Body of pancreas (tissue), 4 donors: ENCODE results near the gene KBTBD12. TPM values are rescaled to one million over a fixed set of nuclear protein-coding genes. Genes with fewer than 3 reads are reported as not detected.

ENCODE experiments used
- ATAC-seq: fragments of 150-250 bp; one replicate; pipeline ENCODE4 v1.9.1; 2016
- DNase-seq, 4 donors: peaks; one replicate each; pipeline ENCODE4 v3.0.0-alpha.2; 2019
- H3K27ac ChIP-seq, 4 donors: fragments of 200-600 bp; sonication (generic); 1 replicate in 3 of 4; 2 replicates in 1 of 4; pipeline versions ENCODE4 v1.5.1 to v1.6.1; 2016 to 2019; ENCODE audit warnings: mild to moderate bottlenecking in 1 of 4, mixed read lengths in 1 of 4, moderate library complexity in 1 of 4
- H3K27me3 ChIP-seq, 2 donors: fragments of 200-600 bp; sonication (generic); one replicate each; pipeline ENCODE4 v1.6.0; 2016; ENCODE audit warnings: mild to moderate bottlenecking in 1 of 2
- H3K36me3 ChIP-seq, 2 donors: fragments of 200-600 bp; sonication (generic); replicated peaks in 1 of 2; 2 replicates each; pipeline ENCODE4 v1.5.1; 2016; ENCODE audit warnings: low read depth in 2 of 2; ENCODE audit not compliant: insufficient read depth in 1 of 2
- H3K4me1 ChIP-seq: fragments of 200-600 bp; sonication (generic); one replicate; pipeline ENCODE4 v1.6.0; 2016
- H3K4me3 ChIP-seq, 2 donors: fragments of 200-600 bp; sonication (generic); 1 replicate in 1 of 2; 2 replicates in 1 of 2; pipeline ENCODE4 v1.5.1; 2016 to 2019
- H3K9me3 ChIP-seq, 3 donors: fragments of 200-600 bp; sonication (generic); 1 replicate in 2 of 3; 2 replicates in 1 of 3; pipeline ENCODE4 v1.5.1; 2016
- POLR2A ChIP-seq, 3 donors: fragments of 450-650 bp; IDR thresholded peaks; one replicate each; pipeline ENCODE4 v1.6.1; 2016; ENCODE audit warnings: antibody characterized with exemption in 3 of 3, mild to moderate bottlenecking in 2 of 3
- WGBS, 2 donors: methylation state at CpG; one replicate each; pipeline ENCODE4 v1.1.5; 2017; 5-methylcytosine and 5-hydroxymethylcytosine counted together
- intact Hi-C: fragments of 100-400 bp; cut with DNase I; formaldehyde crosslinking; loops from one replicate; pipeline ENCODE4 v1.15.1; 2023
- total RNA-seq, 2 donors: library from RNA; depleted of rRNA; stranded (reverse); fragments of >200 nt; gene quantifications; one replicate each; pipeline ENCODE4 v1.1.0, GENCODE V29; 2016
- TF ChIP-seq, protein P1 (sequence below), 7 experiments: fragments of 450-650 bp in 4 of 7; fragments of 200-600 bp in 3 of 7; sonication (generic) in 3 of 7; IDR thresholded peaks; one replicate each; pipeline ENCODE4 v1.5.1; 2016 to 2019; ENCODE audit warnings: antibody characterized with exemption in 7 of 7

KBTBD12 gene
- total RNA-seq, 2 donors from 2014 or later, result 2.0 to 3.4 TPM

DNA sequence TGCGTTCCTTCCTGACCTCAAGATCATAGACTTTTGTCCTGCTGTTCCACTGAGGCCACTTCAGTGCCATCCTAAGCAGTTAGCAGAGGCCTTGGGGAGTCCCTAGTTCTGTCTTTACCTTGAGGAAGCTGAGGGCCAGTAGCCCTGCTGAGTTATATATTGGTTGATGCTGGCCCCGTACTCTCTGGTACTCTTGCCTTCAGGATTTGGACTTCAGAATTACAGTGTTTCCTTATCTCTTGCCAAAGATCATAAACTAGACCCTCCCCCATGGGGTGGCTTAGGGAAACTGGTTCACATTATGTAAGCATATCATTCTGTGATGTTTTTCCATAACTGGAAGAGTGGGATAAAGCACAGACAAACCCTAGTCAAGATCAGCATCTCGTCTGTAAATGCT, 33.2 kb downstream of the KBTBD12 start:
- Histone ChIP-seq H3K4me3 (no peak overlapping the region), H3K36me3 (no peaks in the 10 kb centered on the region), H3K9me3 (no peaks in the 10 kb centered on the region), H3K27ac (no peak overlapping the region), H3K4me1 (no peaks in the 10 kb centered on the region), H3K27me3 (no peaks in the 10 kb centered on the region)
- no peak for ATAC-seq
- DNase-seq, result no peak
- intact Hi-C loops, result no loop called here
- TF ChIP-seq, protein P1, sequence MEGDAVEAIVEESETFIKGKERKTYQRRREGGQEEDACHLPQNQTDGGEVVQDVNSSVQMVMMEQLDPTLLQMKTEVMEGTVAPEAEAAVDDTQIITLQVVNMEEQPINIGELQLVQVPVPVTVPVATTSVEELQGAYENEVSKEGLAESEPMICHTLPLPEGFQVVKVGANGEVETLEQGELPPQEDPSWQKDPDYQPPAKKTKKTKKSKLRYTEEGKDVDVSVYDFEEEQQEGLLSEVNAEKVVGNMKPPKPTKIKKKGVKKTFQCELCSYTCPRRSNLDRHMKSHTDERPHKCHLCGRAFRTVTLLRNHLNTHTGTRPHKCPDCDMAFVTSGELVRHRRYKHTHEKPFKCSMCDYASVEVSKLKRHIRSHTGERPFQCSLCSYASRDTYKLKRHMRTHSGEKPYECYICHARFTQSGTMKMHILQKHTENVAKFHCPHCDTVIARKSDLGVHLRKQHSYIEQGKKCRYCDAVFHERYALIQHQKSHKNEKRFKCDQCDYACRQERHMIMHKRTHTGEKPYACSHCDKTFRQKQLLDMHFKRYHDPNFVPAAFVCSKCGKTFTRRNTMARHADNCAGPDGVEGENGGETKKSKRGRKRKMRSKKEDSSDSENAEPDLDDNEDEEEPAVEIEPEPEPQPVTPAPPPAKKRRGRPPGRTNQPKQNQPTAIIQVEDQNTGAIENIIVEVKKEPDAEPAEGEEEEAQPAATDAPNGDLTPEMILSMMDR (IDR thresholded peaks at IDR 0.05), result no peak
- no peak for TF ChIP-seq POLR2A (IDR thresholded peaks at IDR 0.05)
- WGBS, 2 donors, result 87 to 92% methylated on average over 3 of the region's 3 CpGs

DNA sequence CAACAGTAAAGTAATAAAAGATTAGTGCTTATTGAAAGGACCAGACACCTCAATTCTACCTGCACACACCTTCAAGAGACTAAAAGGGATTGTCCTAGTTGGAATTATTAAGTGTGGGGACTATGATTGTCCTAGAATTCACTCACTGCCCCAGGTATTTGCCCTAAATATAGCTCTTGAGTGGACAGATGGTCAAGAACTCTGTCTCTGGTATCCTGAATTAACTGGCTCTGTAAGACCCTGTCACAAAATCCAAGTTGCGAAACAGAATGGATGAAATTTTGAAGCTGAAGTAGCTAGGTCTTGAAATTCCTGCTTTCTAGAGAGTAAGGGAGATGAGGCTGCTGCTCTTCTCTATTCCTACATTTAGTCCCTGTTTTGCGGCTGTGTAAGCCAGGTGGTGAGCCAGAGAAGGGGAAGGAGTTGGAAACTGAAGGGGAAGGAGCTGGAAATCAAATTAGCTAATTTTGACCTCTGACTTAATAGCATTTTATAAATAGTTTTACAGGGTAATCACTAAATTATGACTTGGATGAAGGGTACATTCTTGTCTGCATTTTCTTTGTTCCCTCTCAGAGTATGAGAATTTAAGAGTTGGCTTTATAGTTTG, 34.5 kb downstream of the KBTBD12 start:
- Histone ChIP-seq H3K36me3 (no peaks in the 10 kb centered on the region), H3K27me3 (no peaks in the 10 kb centered on the region), H3K27ac (no peak overlapping the region), H3K4me3 (no peak overlapping the region), H3K4me1 (no peaks in the 10 kb centered on the region), H3K9me3 (no peaks in the 10 kb centered on the region)
- no peak for ATAC-seq
- intact Hi-C loops, result loop anchor here (5.0 kb wide), 1 partner anchor 92 kb away; no protein-coding TSS in a partner anchor
- TF ChIP-seq POLR2A (IDR thresholded peaks at IDR 0.05), result no peak
- TF ChIP-seq, protein P1 (IDR thresholded peaks at IDR 0.05), result no peak
- 91 to 96% methylated on average over 2 of the region's 2 CpGs for WGBS, 2 donors
- DNase-seq, result no peak

DNA sequence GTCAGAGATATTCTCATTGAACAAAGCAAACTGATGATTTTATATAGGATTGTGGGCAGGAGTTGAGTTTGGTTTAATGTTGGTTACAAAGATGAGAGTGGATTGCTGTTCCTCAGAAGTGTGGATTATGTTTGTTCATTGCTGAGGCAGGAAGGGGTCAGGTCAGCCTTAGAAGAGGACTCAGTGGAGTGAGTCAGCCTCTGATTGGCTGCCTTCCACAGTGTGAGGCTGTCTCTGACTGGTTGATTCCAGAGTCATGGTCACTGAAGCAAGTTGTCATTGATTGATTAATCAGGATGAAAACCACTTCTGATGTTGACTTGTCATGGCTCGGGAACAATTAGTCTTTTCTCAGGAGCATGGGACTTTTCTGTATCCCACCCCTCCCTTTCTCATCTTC, 36.2 kb downstream of the KBTBD12 start:
- Histone ChIP-seq H3K36me3 (no peaks in the 10 kb centered on the region), H3K4me1 (no peaks in the 10 kb centered on the region), H3K4me3 (no peak overlapping the region), H3K9me3 (no peaks in the 10 kb centered on the region), H3K27ac (no peak overlapping the region), H3K27me3 (no peaks in the 10 kb centered on the region)
- intact Hi-C loops, result loop anchor here (5.0 kb wide), 1 partner anchor 94 kb away; no protein-coding TSS in a partner anchor
- WGBS, 2 donors, result 62 to 68% methylated on average over 1 of the region's 1 CpG
- DNase-seq (peak in 1 of 4 donors; percentile 22), ATAC-seq (no peak)
- TF ChIP-seq, protein P1 (IDR thresholded peaks at IDR 0.05), result no peak
- TF ChIP-seq POLR2A (IDR thresholded peaks at IDR 0.05), result no peak

DNA sequence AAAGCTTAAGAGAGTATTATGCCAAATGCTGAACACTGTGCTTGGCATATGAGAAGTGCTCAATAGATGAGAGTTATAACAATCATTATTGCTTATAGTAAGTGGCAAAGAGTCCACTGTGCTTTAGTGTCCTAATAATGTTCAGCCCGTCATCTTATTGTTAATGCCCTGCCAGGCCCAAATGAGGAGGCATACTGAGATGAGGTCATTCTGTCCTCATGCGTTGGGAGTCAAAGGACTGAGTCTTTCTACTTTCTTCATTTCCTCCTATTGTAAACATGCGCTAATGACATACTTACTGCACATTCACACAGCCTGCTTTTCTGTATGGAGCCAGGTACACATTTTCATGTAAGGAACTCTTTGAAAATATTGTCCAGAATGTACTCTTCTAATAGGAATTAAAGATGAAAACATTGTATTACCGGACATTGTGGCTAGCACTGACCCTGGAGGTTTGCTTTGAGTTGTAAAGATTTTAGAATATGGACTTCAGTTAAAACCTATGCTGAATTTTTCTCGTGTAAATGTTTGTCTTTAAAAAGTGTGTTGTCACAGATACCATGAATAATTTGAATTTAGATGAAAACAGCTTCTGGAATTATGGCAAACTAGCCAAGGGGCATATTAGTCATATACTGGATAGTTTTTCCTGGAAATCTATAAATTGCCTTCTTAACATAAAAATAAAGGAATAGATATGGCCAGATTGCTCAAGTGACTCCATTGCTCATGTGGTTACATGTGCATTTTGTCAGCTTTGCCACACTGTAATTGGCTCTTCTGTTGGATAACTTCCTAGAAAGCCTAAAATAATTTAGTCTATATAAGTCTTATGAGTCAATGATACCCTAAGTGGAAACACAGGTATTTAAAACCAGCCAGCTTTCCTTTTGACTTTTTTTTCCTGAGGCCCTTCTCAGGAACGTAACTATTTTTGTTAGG, 38.3 kb downstream of the KBTBD12 start:
- intact Hi-C loops, result loop anchor here (5.0 kb wide), 1 partner anchor 96 kb away; no protein-coding TSS in a partner anchor
- Histone ChIP-seq H3K36me3 (no peaks in the 10 kb centered on the region), H3K9me3 (no peaks in the 10 kb centered on the region), H3K27ac (no peak overlapping the region), H3K4me3 (no peak overlapping the region), H3K27me3 (no peaks in the 10 kb centered on the region), H3K4me1 (no peaks in the 10 kb centered on the region)
- DNase-seq (no peak), ATAC-seq (no peak)
- WGBS, 2 donors, result 76 to 82% methylated on average over 6 of the region's 6 CpGs
- no peak for TF ChIP-seq POLR2A (IDR thresholded peaks at IDR 0.05)
- TF ChIP-seq, protein P1 (IDR thresholded peaks at IDR 0.05), result no peak
